SIG-M5 (cell line): ENCODE measurements around the gene FBXO34.

Experiments used
- DNase-seq: peaks from one replicate; lab custom pipeline; 2025; lab: John Stamatoyannopoulos, UW

The FBXO34 gene

DNA sequence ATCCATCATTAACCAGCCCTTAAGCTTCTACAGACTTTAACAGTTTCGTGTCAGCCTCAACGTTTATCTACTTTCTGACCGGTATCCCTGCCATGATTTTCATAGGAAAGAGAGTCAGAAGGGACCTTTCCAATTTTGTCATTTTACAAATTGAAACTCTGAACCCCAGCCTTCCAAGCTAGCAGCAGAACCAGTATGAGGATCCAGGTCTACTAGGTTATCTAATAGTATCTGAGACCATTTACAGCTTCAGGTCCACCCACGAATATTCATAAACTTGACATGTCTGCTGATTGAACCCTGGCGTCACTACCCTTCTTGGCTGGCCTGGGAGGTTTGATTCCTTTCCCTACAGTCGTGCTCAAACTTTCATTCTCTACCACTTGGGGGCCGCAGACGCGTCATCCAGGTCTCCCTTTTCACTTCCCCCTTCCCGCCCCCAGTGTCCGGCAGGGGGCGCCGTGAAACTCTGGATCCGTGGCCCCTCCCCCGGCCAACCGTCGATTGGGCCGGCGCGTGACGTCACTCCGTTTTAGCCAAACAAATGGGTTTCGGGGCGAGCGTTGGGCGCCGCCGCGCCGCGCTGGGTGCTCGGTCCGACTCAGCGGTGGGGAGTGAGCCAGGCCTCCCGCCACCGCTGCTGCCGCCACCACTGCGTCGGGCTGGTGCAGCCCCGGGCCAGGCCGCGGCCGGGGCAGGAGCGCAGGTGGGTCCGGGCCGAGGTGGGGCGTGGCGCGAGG is at the start of gene FBXO34:
TSS of gene FBXO34 (plus strand) at position 590 of the 740 bp plus-strand sequence. CDS start 78,970 bp downstream, outside the sequence.
- DNase-seq = peak; percentile 59

GRCh38 chr14:55221968-55222367 is 49.3 kb upstream of the FBXO34 start:
- no peak for DNase-seq

DNA sequence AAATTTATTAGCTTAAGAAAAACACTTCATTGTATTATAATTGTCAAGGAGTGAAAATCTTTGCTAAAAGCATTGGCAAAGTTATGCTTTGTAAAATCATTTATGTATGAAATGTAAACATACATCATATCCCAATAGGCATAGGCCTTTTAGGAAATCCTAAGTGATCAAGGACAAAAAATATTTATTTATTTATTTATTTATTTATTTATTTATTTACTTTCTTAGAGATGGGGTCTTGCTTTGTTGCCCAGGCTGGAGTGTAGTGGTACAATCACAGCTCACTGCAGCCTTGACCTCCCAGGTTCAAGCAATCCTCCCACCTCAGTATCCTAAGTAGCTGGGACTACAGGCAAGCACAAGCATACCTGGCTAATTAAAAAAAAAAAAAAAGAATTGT is 47.9 kb upstream of the FBXO34 start:
- no peak for DNase-seq

DNA sequence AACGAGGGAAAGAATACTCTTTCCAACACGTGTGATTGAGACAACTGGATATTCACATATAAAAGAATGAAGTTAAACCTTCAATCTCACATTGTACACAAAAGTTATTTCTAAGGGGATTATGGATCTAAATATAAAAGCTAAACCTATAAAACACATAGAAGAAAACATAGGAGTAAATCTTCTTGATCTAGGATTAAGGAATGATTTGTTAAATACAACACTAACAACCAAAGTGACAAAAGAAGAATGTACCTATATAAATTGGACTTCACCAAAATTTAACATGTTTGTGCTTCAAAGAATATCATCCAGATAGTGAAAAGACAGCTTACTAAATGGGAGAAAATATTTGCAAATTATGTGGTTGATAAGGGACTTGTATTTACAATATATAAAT is 43.0 kb upstream of the FBXO34 start:
- no peak for DNase-seq

DNA sequence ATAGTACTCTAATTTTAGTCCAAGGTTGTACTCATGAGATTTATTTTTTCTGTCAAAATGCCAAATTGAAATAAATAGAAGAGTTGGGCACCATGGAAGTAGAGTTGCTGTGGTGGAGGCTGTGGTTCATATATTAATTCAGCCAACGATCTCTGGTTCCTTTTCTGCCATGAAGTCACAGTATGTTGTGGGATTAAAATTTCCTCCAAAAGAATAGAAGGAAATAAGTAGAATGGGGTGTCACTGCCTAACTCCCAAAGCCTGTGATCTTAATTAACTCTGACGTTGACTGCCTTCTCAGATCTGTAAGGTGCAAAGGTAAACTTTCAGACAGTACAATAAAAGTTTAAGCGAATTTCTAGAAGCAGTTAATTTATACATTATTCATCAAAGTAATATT is 37.6 kb upstream of the FBXO34 start:
- no peak for DNase-seq

DNA sequence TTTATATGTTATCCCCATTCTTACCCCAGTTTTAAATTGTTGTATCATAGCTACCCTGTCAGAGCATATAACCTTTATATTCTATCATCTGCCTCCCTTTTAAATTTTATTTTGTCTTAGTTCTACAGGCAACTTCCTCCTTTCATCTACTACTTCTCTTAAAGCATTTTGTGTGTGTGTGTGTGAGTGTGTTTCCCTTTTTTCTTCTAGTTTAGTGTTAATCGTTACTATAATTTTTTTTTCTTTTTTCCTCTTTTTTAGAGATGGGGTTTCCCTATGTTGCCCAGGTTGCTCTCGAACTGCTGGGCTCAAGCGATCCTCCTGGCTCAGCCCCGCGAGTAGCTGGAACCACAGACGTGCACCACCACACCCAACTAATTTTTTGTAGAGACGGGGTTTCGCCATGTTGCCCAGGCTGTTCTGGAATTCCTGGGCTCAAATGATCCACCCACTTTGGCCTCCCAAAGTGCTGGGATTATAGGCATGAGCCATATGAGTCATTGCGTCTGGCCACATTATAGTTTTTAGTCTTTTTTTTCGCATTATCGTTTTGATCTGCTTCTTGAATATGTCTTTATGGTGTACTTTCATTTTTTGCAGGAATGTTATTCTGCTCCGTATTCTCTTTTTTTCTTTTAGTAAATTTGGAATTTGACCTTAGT is 33.1 kb upstream of the FBXO34 start:
- DNase-seq = no peak

DNA sequence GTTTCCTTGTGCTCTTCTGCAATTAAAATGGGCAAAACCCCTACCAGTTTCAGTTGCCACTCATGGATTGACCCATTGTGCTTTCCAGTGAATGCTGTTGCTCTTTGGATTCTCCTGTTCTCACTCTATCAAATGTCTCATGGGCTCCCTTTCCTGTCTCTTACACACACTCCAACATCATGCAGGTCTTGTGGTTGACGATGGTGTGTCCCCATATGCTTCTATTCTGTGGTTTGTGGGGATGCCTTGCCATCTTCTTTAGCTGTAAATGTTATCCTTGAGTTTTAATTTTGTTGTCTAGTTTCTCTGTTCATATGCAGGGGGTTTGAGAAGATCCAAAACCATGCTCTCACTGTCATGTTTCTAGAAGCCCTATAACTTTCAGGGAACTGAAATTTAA is 31.9 kb upstream of the FBXO34 start:
- no peak for DNase-seq

- DNase-seq = no peak
Measured at GRCh38 chr14:55240526-55241178, 30.6 kb upstream of the FBXO34 start.

GRCh38 chr14:55241673-55242072 is 29.5 kb upstream of the FBXO34 start:
- DNase-seq = no peak

GRCh38 chr14:55243386-55243785 is 27.8 kb upstream of the FBXO34 start:
- no peak for DNase-seq

DNA sequence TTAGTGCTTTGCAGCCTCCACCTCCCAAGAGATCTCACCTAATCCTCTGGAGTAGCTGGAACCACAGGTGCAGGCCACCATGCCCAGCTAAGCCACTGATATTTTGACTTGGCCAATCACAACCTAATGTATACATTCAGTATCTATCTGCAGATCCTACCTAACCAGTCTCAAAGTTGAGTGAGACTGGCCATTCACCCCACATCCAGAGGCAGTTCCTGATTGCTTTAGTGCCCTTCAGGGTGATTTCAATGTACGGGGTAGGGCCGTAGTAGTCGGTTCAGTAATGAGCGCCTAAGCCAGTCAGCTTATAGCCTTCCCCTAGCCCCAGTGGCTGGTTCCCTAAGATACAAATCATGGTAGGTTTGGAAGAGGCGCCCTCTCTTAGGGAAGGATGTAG is 27.4 kb upstream of the FBXO34 start:
- DNase-seq = no peak

DNA sequence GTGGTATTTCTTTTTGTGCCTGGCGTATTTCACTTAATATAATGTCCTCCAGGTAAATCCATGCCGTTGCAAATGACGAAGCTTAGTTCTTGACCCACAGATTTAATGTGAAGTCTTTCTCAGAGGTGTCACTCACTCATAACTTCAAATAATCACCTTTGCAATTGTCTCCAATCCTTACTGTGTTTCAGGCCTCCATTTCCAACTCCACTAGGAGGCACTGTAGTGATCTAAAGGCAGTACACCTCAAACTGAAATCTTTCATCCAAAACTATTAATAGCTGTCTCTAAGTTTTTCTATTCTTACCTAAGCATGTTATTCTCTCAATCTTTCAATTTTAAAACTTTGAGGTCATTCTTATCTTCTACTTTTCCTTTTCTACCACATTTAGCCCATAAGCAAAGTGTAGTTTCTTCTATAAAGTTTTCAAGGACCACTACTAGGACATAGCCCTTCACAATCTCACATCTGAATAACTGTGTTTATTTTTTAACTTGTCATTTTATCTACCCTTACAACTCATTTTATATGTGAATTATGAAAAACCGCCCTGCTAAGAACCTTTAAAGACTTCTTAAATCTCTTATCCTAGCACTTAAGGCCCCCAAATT is 25.5 kb upstream of the FBXO34 start:
- no peak for DNase-seq

GRCh38 chr14:55248411-55248810 is 22.8 kb upstream of the FBXO34 start:
- DNase-seq = no peak

DNA sequence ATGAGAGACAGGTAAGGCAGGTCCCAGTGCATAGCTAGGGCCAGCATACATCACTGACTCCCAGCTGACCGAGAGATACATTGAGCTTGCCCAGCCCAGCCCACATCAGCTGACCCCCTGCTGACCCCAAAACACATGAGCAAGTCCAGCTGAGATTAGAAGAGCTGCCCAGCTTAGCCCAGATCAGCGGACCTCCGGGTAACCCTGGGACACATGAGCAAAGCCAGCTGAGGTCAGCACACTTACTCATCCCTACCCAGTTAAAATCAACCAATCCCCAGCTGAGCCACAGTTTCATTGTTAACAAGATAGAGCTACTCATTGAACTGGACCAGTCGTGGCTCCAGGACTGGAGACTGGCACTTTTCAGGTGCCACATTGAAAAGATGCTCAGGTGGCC is 21.8 kb upstream of the FBXO34 start:
- no peak for DNase-seq

DNA sequence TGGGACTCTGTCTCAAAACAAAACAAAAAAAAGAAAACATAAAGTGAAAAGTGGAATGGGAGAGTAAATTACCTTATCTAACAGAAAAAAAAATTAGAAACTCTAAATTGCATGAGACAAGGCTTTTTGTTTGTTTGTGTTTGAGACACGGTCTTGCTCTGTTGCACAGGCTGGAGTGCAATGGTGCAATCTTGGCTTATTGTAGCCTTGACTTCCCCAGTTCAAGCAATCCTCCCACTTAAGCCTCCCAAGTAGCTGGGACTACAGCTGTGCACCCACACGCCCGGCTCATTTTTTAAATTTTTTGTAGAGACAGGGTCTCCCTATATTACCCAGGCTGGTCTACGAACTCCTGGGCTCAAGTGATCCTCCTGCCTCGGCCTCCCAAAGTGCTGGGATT is 17.9 kb upstream of the FBXO34 start:
- DNase-seq = no peak

- no peak for DNase-seq
Measured at GRCh38 chr14:55254581-55254980, 16.6 kb upstream of the FBXO34 start.

DNA sequence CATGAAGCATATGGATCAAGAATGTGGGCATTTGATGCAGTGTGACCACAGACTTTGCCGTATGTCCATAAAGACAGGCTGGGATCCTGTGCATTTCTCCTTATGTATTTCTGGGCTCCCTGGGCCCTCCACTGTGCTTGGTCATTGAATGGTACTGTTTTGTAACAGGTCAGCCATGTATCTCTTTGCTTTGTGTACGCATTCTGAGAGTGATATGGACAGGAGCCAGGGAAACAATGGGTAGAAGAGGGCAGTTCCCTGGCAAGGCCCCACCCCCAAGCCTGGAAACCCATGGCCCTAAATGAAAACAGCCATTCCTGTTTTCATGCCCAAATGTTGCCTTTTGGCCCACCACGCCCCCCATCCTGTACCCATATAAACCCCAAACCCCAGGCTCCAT is 15.2 kb upstream of the FBXO34 start:
- no peak for DNase-seq

- DNase-seq = no peak
Measured at GRCh38 chr14:55256586-55256985, 14.6 kb upstream of the FBXO34 start.

GRCh38 chr14:55265197-55265596 is 6.0 kb upstream of the FBXO34 start:
- DNase-seq = peak; percentile 17

DNA sequence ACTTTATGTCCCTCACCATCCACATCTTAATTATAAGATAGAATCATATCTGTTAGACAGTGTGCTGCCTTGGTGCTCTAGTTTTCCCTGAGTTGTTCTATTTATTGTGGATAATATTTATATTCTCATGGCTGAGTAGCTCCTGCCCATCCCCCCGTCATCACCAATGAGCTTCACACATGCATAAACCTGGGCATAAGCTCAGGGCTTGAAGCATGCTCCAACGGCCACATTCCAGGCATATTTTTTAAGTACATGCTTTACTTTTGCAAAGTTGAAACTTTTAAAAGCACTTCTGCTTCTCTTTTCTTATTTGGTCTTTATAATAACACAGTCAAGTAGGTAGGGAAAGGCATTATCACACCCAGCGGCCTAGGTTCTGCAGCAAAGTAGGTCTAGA is 3.4 kb upstream of the FBXO34 start:
- no peak for DNase-seq

DNA sequence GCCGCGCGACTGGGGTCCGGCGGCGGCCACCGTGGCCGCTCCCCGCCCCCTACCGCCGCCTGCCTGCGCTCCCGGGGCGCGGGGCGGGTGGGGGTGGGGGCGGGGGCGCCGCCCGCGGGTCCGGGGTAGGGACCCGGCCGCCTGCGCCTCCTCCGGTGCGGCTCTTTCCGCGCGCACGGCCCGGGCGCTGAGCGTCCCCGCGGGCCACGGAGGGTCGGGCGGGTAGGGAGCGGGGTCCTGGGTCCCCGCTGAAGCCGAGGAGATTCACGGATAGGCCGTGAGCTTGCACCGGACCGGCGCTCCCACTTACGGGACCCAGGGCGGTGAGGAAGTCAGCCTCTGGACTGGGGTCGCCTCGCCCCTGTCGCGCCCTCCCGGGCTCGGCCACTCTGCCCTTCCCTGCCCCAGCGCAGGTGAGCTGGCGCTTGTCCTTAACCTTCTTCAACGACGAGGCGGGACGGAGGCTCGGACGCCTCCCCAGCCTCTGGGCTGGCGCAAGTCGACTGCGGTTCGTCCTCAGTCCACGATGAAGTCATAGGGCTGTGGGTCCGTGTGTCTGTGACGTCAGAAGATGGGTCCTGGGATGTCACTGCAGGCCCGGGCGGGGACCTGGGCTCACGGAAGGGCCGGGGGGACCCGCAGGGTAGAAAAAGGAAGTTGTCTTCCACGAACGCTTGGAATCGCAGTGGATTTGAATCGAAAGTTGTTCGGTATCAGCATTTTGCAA is 514 bp downstream of the FBXO34 start:
- peak; percentile 41 for DNase-seq

DNA sequence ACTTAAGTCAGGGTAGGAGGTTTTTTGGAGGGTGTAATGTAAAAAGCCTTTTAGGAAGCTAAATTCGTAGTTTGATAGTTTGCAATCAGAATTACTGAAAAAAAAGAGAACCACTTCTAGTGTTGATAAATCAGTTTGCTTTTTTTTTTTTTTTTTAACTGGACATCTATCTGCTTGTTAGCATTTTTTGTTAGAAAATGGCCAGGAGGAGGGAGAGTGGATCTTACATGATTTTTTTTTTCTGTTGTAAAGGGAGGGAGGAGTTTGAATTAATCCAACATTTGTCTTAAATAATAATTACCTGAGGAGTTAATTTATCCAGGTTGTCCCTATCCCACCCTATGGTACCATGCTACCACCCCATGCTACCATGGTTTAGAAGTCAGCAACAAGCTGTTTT is 1.2 kb downstream of the FBXO34 start:
- no peak for DNase-seq
